ENCODE data around the gene RPL19. TPM values are rescaled to one million over a fixed set of nuclear protein-coding genes. Genes with fewer than 3 reads are reported as not detected.
"Not testable (repeated sequence)": the region's sequence is repeated elsewhere in the genome, so short reads cannot be mapped to it uniquely, and the experiment has no call there.

RPL19 gene
- 2,537 and 3,132 TPM in 2 replicates for total RNA-seq (2014; rRNA removed; shearing (Covaris generic))
- 2,968 and 3,516 TPM in 2 replicates for polyA plus RNA-seq (2015; cell fraction: cytosol; rRNA removed)
- polyA plus RNA-seq (2015; cell fraction: nucleus; rRNA removed): 1,144 and 1,284 TPM in 2 replicates

DNA sequence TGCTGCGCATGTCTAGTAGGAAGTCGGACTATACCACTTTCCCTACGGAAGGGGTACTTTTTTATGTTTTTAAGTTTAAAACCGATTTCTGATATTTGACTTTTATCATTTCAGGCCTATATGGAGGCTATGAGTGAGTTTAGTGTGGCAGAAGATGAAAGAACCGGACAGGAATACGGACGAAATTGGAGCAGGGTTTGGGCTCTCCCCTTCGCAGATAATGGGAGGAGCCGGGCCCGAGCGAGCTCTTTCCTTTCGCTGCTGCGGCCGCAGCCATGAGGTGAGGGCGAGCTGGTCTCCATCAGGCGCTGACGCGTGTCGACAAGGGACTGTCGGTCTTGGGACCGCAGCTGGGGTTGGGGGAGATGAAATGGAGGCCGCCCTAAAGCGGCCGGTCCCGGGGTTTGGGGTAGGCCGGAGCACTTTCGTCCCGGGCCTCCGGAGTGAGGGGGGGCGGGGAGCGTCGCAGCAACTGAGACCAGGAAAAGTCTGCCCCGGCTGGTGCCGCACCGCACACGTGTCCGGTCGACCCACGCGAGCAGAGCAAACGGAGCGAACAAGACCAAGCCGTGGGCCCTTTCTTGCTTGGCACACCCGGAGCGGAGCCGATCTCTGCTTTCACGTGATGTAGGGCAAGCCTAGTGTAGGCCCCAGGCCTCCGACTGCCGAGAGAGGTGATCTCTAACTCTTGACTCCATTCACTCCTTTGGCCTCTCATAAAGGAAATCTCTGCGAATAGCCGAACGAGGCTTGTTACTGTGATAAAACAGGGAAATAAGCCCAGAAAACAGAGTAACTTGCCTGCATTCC, at the start of gene RPL19:
RPL19 (plus strand) TSS at position 214 of the 810 bp plus-strand sequence; CDS start at position 276, 62 bp downstream.
- no peak for DNase-seq (ENCODE audit: low read depth)

DNA sequence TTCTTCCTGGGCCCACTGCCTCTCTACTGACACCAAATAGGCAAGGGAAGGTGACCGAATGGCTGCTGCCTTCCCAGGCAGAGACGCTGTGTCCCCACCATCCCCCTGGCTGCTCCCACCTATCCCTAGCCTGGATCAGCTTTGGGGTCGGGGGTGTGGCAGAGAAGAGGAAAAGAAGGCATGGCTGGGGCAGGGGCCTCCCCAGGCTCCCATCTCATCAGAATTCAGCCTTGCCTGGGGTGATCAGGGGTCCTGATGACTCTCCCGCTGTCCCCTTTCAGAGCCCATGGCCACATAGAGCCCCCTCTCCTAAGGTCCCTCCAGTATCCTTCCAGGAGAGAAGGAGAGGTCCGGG, 49.3 kb upstream of the RPL19 start:
- no peak for DNase-seq (ENCODE audit: low read depth)

DNA sequence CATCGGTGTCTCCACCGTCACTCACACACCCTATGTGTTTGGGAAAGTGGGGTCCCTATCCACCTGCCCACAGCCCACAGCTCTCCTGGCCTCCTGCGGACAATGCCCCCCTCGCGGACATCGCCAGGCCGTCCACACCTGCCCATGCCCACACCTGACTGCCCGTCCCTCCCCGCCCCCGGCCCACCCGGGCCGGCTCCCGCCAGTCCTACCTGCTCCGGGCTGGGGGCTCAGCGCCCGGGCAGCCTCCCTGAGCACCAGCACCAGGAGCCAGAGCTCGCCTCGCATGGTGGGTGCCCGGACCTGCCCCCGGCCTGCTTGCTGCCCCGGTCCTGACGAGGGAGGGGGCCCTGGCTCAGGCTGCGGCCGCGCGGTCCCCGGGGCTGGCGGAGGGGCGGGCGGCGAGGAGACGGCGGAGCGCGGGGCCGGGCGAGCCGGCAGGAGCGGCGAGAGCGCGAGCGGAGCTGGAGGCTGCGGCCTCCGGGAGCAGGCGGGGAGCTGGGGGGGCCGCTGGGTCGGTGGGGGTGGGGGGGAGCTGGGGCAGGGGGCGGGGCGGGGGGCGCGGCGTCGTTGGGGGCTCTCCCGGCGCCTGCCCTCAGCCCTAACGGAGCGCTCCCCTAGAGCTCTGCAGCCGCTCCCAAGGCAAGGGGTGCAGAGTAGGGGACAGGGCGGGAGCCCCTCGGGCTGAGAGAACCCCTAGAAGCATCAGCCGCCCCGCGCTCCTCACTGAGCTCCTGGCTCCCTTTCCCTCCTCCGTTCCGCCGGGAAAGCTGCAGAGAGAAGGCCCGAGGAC, 48.7 kb upstream of the RPL19 start, which contains the start of gene PLXDC1:
PLXDC1 (minus strand) TSS at position 488 of the 793 bp plus-strand sequence; CDS start at position 288, 200 bp downstream.
- DNase-seq (ENCODE audit: low read depth): no peak

DNA sequence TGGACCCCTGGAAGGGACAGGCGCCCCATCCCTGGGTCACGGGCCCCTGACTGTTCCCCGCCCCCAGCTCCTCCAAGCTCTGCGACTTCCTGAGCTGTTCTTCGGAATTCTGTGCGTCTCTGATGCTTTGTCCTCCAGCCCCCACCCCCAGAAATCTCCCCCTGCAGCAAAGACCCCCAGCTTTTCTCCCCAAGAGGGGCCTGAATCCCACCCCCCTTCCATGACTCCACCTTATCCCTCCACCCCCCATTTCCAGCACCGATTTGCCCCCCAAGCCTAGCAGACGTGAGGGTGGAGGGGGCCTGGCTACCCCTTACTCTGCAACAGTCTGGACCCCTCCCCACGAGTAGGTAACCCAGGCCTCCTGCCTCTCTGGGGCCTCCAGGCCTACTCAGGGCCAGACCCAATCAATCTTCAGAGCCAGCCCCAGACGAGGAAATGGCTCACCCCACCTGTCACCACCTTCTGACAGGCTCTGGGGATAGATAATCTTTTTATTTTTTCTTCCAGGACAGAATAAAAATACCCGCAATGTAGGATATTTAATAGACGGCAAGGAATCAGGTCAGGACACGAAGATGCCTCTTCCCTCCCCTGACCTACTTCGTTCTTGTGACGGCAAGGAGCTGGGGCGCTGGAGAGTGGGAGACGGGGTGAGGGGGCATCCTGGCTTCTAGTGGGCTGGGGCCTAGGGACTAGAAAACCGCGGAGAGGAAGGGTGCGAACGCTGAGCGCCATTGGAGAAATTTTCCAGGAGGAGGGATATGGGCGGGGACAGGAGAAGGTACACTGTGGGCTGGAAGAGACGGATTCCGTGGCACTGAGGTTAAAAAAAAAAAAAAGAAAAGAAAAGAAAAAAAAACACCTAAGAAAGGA, 47.9 kb upstream of the RPL19 start:
- no peak for DNase-seq (ENCODE audit: low read depth)

- peak; percentile 92 for DNase-seq (ENCODE audit: low read depth)
Observed at GRCh38 chr17:39153599-39154051, 46.5 kb upstream of the RPL19 start.

DNA sequence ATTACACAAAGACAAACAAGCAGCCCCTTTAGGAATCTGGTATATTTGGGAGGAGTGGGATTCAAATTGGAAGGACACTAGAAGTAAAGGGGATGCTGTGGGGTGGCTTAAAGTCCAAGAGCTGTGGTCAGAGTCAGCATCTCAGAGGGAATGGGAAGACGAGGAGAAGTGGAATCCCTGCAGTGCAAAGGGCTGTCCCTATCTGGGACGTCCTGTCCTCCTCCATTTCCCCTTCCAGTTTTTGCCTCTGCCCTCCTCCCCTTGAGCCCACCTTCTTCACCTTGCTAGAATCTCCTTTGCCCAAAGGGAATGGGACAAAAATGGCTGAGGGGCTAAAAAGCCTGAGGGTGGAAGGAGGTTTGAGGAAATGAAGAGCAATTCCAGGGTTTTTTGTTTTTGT, 44.4 kb upstream of the RPL19 start:
- DNase-seq (ENCODE audit: low read depth): no peak

DNA sequence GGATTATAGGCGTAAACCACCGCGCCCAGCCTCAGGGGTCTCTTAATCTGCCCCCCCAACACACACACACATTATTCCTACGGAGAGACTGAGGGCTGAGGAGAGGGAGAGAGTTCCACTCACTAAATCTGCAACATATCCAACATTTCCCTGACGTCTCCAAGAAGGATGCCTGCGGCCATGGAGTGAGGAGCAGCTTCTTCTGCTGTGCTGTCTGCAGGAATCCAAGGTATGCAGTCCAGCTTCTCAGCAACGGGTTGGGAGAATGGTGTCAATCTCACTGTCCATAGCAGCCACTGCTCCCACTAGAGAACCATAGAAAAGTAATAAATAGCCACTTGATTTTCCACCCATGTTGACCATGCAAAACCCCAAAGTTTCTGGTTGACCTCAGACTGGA, 43.6 kb upstream of the RPL19 start:
- no peak for DNase-seq (ENCODE audit: low read depth)

DNA sequence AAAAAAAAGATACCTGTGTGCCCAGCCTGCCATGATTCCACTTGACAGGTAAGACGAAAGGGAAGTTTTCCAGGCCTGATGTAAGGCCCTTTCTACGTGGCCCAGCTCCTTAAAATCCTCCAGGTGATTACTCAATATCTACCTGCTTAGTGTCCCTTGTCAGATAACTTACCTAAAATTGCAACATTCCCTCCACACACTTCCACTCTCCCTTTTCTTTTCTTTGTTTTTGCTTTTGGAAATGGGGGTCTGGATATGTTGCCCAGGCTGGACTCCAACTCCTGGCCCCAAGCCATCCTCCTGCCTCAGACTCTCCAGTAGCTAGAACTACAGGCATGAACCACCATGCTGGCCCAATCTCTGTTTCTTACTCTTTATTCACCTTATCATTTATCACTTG, 41.5 kb upstream of the RPL19 start:
- DNase-seq (ENCODE audit: low read depth): no peak

DNA sequence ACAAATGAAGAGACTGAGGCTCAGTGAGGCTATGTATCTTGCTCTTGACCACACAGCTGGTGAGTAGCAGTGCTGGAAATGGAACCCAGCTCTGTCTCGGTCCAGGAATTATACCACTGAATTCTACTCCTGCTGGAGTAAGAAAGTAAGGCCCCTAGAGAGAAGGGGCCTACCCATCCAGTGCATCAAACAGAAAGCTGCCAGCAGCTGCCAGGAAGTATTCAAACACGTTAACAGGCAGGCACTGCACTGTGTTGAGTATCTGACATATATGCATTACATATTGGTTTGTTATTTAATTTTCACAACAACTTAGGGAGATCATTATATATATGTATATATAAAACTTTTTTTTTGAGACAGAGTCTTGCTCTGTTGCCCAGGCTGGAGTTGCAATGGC, 38.1 kb upstream of the RPL19 start:
- DNase-seq (ENCODE audit: low read depth): no peak

- peak; percentile 75 for DNase-seq (ENCODE audit: low read depth)
Observed at GRCh38 chr17:39164675-39165143, 35.4 kb upstream of the RPL19 start.

- DNase-seq (ENCODE audit: low read depth): no peak
Observed at GRCh38 chr17:39165178-39165840, 34.8 kb upstream of the RPL19 start.

- DNase-seq (ENCODE audit: low read depth): no peak
Observed at GRCh38 chr17:39165841-39166349, 34.2 kb upstream of the RPL19 start, which contains the start of gene ARL5C. TSS of gene ARL5C (minus strand) at chr17:39166161. CDS start at chr17:39165760, 401 bp downstream.

DNA sequence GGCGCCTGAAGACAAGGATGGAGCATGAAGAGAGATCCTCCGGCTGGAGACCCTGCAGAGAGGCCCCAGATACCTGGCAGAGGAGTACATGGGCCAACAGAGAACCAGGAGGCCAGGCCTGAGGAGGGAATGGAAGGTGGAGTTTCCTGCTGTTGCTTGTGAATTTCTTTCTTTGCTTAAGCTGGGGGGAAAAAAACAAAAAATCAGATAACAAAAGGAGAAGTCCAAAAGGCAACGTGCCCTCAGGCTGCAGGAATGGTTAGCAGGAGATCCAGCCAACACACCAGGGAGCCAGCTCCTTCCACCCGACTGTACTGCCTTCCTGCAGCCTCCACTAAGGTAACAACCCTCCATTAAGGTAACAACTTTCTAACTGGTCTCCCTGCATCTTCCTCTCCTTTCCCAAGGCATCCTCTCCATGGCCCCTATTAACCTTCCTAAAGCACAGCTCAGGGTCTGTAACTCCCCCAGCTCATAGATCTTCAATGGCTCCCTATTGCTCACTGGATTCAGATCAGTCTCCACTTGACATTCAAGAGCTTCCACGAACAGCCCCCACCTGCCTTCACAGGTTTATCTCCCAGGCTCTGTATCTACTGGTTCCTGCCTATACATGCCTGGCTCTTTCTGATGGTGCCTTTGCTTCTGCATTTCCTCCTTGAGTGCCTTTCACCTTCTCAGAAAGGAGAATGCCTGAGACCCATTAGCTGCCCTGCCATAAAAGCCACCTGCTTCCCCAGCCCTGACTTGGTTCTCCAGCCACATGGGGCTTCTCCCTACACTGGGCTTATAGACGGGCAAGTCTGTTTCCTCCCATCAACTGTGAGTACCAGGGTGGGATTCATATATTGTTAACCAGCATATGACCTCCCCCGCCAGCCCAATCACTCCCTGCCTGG, 33.4 kb upstream of the RPL19 start:
- DNase-seq (ENCODE audit: low read depth): no peak

GRCh38 chr17:39167476-39167875, 32.6 kb upstream of the RPL19 start:
- no peak for DNase-seq (ENCODE audit: low read depth)

GRCh38 chr17:39168503-39168902, 31.6 kb upstream of the RPL19 start:
- DNase-seq (ENCODE audit: low read depth): not testable (repeated sequence)

DNA sequence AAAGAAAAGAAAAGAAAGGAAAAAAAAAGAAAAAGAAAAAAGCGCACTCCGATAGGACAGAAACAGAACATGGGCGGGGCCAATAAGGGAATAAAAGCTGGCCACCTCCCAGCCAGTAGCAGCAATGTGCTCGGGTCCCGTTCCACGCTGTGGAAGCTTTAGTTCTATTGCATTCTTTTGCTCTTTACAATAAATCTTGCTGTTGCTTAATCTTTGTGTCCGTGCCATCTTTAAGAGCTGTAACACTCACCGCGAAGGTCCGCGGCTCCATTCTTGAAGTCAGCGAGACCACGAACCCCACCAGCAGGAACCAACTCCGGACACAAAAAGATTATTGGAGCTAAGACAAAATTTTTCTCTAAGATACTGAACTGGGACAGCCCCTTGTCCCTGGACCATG, 31.0 kb upstream of the RPL19 start:
- no peak for DNase-seq (ENCODE audit: low read depth)

GRCh38 chr17:39169518-39169917, 30.6 kb upstream of the RPL19 start:
- DNase-seq (ENCODE audit: low read depth): no peak

DNA sequence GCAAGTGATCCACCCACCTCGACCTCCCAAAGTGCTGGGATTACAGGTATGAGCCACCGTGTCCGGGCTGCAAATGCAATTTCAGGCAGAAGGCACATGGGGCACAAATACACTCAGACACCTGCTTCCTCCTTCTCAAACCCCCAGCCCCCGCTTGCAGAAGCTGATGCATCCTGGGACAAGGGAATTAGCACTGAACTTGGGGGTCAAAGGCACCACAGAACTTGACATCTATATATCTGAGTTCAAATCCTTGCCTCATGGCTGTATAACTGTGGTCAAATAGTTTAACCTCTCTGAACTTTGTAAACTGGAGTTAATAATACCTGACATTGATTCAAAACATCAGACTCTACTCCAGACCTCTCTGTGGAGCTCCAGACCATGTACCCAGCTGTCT, 30.0 kb upstream of the RPL19 start:
- DNase-seq (ENCODE audit: low read depth): no peak

DNA sequence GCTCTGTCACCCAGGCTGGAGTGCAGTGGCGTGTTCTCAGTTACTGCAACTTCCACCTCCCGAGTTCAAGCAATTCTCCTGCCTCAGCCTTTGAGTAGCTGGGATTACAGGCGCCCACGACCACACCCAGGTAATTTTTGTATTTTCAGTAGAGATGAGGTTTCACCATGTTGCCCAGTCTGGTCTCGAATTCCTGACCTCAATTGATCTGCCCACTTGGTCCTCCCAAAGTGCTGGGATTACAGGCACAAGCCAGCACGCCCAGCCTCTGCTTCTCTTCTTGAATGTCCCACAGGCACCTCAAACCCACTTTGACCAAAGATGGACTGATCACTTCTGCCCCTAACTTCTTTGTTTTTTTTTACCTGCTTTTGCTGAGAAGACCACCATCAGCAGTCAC, 29.5 kb upstream of the RPL19 start:
- DNase-seq (ENCODE audit: low read depth): no peak
